Duodenal mucosa (tissue), 2 donors: ENCODE data around the gene SLC22A24.

Experiments used
- H3K27ac ChIP-seq: one replicate; pipeline ENCODE4 v1.7.0; 2013; ENCODE audit warnings: low read depth, low read length
- H3K27me3 ChIP-seq, 2 donors: one replicate each; pipeline ENCODE4 v1.7.0; 2013; ENCODE audit warnings: low read length in 2 of 2, control low read depth in 1 of 2; ENCODE audit not compliant: insufficient read depth in 2 of 2, control insufficient read depth in 1 of 2
- H3K36me3 ChIP-seq, 2 donors: one replicate each; pipeline ENCODE4 v1.7.0; 2013; ENCODE audit warnings: low read length in 2 of 2, control low read depth in 1 of 2; ENCODE audit not compliant: insufficient read depth in 2 of 2, control insufficient read depth in 1 of 2
- H3K4me1 ChIP-seq, 2 donors: one replicate each; pipeline ENCODE4 v1.7.0; 2013; ENCODE audit warnings: low read length in 2 of 2, control low read depth in 1 of 2; ENCODE audit not compliant: insufficient read depth in 2 of 2, control insufficient read depth in 1 of 2
- H3K4me3 ChIP-seq, 2 donors: one replicate each; pipeline ENCODE4 v1.7.0; 2013; ENCODE audit warnings: low read length in 2 of 2, low read depth in 1 of 2
- H3K9ac ChIP-seq, 2 donors: one replicate each; pipeline ENCODE4 v1.7.0; 2013; ENCODE audit warnings: low read length in 2 of 2, low read depth in 1 of 2
- H3K9me3 ChIP-seq, 2 donors: one replicate each; pipeline ENCODE4 v1.7.0; 2013; ENCODE audit warnings: low read length in 2 of 2, control low read depth in 1 of 2; ENCODE audit not compliant: control insufficient read depth in 1 of 2

The SLC22A24 gene

GRCh38 chr11:63144121-63144520 lies at the start of gene SLC22A24:
Gene SLC22A24, minus strand, starts transcription at chr11:63144221. Its CDS starts 442 bp downstream, at chr11:63143779.
- H3K27me3 ChIP-seq: peaks cover 0 to 4% of the 10 kb centered on the region in 2 donors
- H3K9ac ChIP-seq: no peak within 1 kb of the TSS

GRCh38 chr11:63180536-63180935 lies 36.5 kb upstream of the SLC22A24 start:
- Histone ChIP-seq H3K27ac (no peak overlapping the region), H3K9ac (no peak overlapping the region), H3K27me3 (peaks cover 0 to 4% of the 10 kb centered on the region in 2 donors), H3K9me3 (peaks cover 0 to 2% of the 10 kb centered on the region in 2 donors), H3K36me3 (no peaks in the 10 kb centered on the region), H3K4me3 (no peak overlapping the region), H3K4me1 (no peaks in the 10 kb centered on the region)

More at GRCh38 chr11:63144121-63144520, at the start of gene SLC22A24:
- no peaks in the 10 kb centered on the region for H3K4me1 ChIP-seq
- H3K27ac ChIP-seq: no peak within 1 kb of the TSS
- H3K36me3 ChIP-seq: no peaks in the 10 kb centered on the region
- no peaks in the 10 kb centered on the region for H3K9me3 ChIP-seq
- H3K4me3 ChIP-seq: no peak within 1 kb of the TSS

GRCh38 chr11:63179432-63180041 lies 35.5 kb upstream of the SLC22A24 start:
- H3K9me3 ChIP-seq: peaks cover 0 to 2% of the 10 kb centered on the region in 2 donors
- H3K4me3 ChIP-seq: no peak overlapping the region
- peaks cover 0 to 4% of the 10 kb centered on the region in 2 donors for H3K27me3 ChIP-seq
- no peaks in the 10 kb centered on the region for H3K4me1 ChIP-seq
- no peak overlapping the region for H3K9ac ChIP-seq
- no peaks in the 10 kb centered on the region for H3K36me3 ChIP-seq
- no peak overlapping the region for H3K27ac ChIP-seq

- no peaks in the 10 kb centered on the region for H3K4me1 ChIP-seq
- peaks cover 0 to under 1% of the 10 kb centered on the region in 2 donors for H3K27me3 ChIP-seq
- H3K36me3 ChIP-seq: no peaks in the 10 kb centered on the region
- no peak overlapping the region for H3K4me3 ChIP-seq
- no peak overlapping the region for H3K9ac ChIP-seq
- peaks cover 0 to 2% of the 10 kb centered on the region in 2 donors for H3K9me3 ChIP-seq
- no peak overlapping the region for H3K27ac ChIP-seq
These were observed 33.9 kb upstream of the SLC22A24 start for GRCh38 chr11:63177872-63178271.

GRCh38 chr11:63165706-63166310 lies 21.8 kb upstream of the SLC22A24 start:
- Histone ChIP-seq H3K9me3 (no peaks in the 10 kb centered on the region), H3K4me1 (no peaks in the 10 kb centered on the region), H3K27ac (no peak overlapping the region), H3K36me3 (no peaks in the 10 kb centered on the region), H3K9ac (no peak overlapping the region), H3K4me3 (no peak overlapping the region), H3K27me3 (no peaks in the 10 kb centered on the region)

GRCh38 chr11:63155794-63156193 lies 11.8 kb upstream of the SLC22A24 start:
- Histone ChIP-seq H3K27me3 (no peaks in the 10 kb centered on the region), H3K27ac (no peak overlapping the region), H3K9me3 (peaks cover 0 to 4% of the 10 kb centered on the region in 2 donors), H3K4me3 (no peak overlapping the region), H3K4me1 (no peaks in the 10 kb centered on the region), H3K9ac (no peak overlapping the region), H3K36me3 (no peaks in the 10 kb centered on the region)

- Histone ChIP-seq H3K36me3 (no peaks in the 10 kb centered on the region), H3K9me3 (no peaks in the 10 kb centered on the region), H3K4me1 (no peaks in the 10 kb centered on the region), H3K9ac (no peak overlapping the region), H3K4me3 (no peak overlapping the region), H3K27me3 (peaks cover 0 to 4% of the 10 kb centered on the region in 2 donors), H3K27ac (no peak overlapping the region)
These were observed 2.6 kb upstream of the SLC22A24 start for GRCh38 chr11:63146581-63146980.

GRCh38 chr11:63142459-63142858 lies 1.6 kb downstream of the SLC22A24 start:
- no peaks in the 10 kb centered on the region for H3K36me3 ChIP-seq
- no peak overlapping the region for H3K9ac ChIP-seq
- H3K9me3 ChIP-seq: no peaks in the 10 kb centered on the region
- peaks cover 0 to 4% of the 10 kb centered on the region in 2 donors for H3K27me3 ChIP-seq
- H3K27ac ChIP-seq: no peak overlapping the region
- no peaks in the 10 kb centered on the region for H3K4me1 ChIP-seq
- no peak overlapping the region for H3K4me3 ChIP-seq

- no peaks in the 10 kb centered on the region for H3K4me1 ChIP-seq
These were observed 10.8 kb downstream of the SLC22A24 start for GRCh38 chr11:63132985-63133775.

GRCh38 chr11:63099555-63099954 lies 44.5 kb downstream of the SLC22A24 start:
- no peaks in the 10 kb centered on the region for H3K36me3 ChIP-seq
- peaks cover 10 to 15% of the 10 kb centered on the region in 2 donors for H3K9me3 ChIP-seq
- no peak overlapping the region for H3K4me3 ChIP-seq
- H3K4me1 ChIP-seq: no peaks in the 10 kb centered on the region
- H3K27ac ChIP-seq: no peak overlapping the region
- no peak overlapping the region for H3K9ac ChIP-seq
- no peaks in the 10 kb centered on the region for H3K27me3 ChIP-seq

More at GRCh38 chr11:63132985-63133775, 10.8 kb downstream of the SLC22A24 start:
- H3K27ac ChIP-seq: no peak overlapping the region
- H3K9me3 ChIP-seq: peaks cover 0 to 3% of the 10 kb centered on the region in 2 donors
- no peaks in the 10 kb centered on the region for H3K36me3 ChIP-seq
- H3K9ac ChIP-seq: no peak overlapping the region
- H3K4me3 ChIP-seq: no peak overlapping the region
- peaks cover 0 to 4% of the 10 kb centered on the region in 2 donors for H3K27me3 ChIP-seq
